ENCODE data around the gene RPL39. TPM values are rescaled to one million over a fixed set of nuclear protein-coding genes. Genes with fewer than 3 reads are reported as not detected.
"Not testable (repeated sequence)": the region's sequence is repeated elsewhere in the genome, so short reads cannot be mapped to it uniquely, and the experiment has no call there.

Gene RPL39
- polyA plus RNA-seq, 1 donor, result 4,156 TPM

DNA sequence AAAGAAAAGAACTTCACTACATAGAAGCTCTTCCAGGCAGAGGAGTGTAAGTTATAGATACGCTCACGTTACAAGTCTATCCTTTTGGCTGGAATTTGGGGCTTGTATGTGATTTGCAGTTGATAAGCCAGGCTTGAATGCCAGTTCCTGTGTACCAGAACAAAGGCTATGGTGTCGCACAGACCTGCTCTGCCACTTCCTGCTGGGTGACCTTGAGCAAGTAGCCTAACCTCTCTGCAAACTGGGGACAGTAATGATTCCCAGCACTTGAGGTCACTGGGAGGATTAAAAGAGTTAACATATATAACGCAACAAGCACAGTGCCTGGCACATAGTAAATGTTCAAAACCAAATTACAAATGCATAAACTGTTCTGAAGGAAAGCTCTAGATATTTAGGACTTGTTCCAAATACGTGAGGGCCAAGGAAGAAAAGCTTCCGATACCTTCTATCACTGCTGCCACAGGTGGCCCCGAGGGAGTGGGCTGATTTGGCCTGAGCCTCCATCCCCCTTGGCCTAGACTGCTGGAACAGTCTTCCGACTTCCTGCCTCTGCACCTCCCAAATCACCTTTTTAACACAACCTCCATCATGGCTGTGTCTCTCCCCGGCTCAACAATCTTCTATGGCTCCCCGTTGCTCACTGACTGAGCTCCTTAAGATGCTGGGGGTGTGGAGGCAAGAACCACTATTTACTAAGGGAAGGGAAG lies 34.3 kb downstream of the RPL39 start:
- Histone ChIP-seq H3K36me3 (ENCODE audit: control insufficient read depth, insufficient read depth, low read length) (no peaks in the 10 kb centered on the region), H3K4me3 (ENCODE audit: low read length) (no peak overlapping the region), H3K9me3 (ENCODE audit: control insufficient read depth, low read depth, low read length) (no peaks in the 10 kb centered on the region), H3K27me3 (ENCODE audit: control insufficient read depth, insufficient read depth, low read length) (peaks cover 7% of the 10 kb centered on the region), H3K4me1 (ENCODE audit: control insufficient read depth, insufficient read depth, low read length) (peaks cover 31% of the 10 kb centered on the region), H3K27ac (ENCODE audit: low read length) (peak overlapping the region; percentile 92)
- DNase-seq, result peak in 1 of 2 donors; percentile 5
- WGBS (ENCODE audit: insufficient coverage, low lambda C conversion rate), result no CpG with 5 or more reads among the region's 10 CpGs

GRCh38 chrX:119755981-119756533 lies 35.4 kb downstream of the RPL39 start:
- H3K27me3 ChIP-seq (ENCODE audit: control insufficient read depth, insufficient read depth, low read length), result peaks cover 7% of the 10 kb centered on the region
- H3K27ac ChIP-seq (ENCODE audit: low read length), result peak overlapping the region; percentile 92
- no peak overlapping the region for H3K4me3 ChIP-seq (ENCODE audit: low read length)
- no peaks in the 10 kb centered on the region for H3K36me3 ChIP-seq (ENCODE audit: control insufficient read depth, insufficient read depth, low read length)
- DNase-seq, result peak in 1 of 2 donors; percentile 66
- H3K4me1 ChIP-seq (ENCODE audit: control insufficient read depth, insufficient read depth, low read length), result peaks cover 31% of the 10 kb centered on the region
- WGBS (ENCODE audit: insufficient coverage, low lambda C conversion rate), result no CpG with 5 or more reads among the region's 7 CpGs
- H3K9me3 ChIP-seq (ENCODE audit: control insufficient read depth, low read depth, low read length), result no peaks in the 10 kb centered on the region

GRCh38 chrX:119753639-119754257 lies 37.7 kb downstream of the RPL39 start:
- H3K4me1 ChIP-seq (ENCODE audit: control insufficient read depth, insufficient read depth, low read length), result peaks cover 21% of the 10 kb centered on the region
- no peak overlapping the region for H3K27ac ChIP-seq (ENCODE audit: low read length)
- H3K9me3 ChIP-seq (ENCODE audit: control insufficient read depth, low read depth, low read length), result no peaks in the 10 kb centered on the region
- peak in 1 of 2 donors; percentile 24 for DNase-seq
- no peaks in the 10 kb centered on the region for H3K27me3 ChIP-seq (ENCODE audit: control insufficient read depth, insufficient read depth, low read length)
- H3K36me3 ChIP-seq (ENCODE audit: control insufficient read depth, insufficient read depth, low read length), result no peaks in the 10 kb centered on the region
- H3K4me3 ChIP-seq (ENCODE audit: low read length), result no peak overlapping the region
- WGBS (ENCODE audit: insufficient coverage, low lambda C conversion rate), result no CpG with 5 or more reads among the region's 8 CpGs

DNA sequence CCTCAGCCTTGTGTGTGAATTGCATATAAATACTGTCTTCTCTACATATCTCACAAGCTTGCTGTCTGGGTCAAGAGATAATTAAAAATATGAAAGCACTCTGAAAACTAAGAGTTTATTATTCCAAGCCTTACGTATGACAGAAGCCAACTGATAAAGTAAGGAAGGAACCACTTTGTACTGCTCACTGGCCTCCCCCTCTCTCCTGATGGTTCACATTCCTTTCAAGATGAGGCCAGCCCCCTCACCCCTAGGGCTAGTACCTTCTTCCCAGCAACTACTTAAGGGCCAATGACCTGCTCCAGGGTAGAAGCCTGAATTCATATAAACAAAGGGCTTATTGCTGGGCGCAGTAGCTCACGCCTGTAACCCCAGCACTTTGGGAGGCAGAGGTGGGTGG lies 38.4 kb downstream of the RPL39 start:
- DNase-seq, result no peak
- Histone ChIP-seq H3K4me1 (ENCODE audit: control insufficient read depth, insufficient read depth, low read length) (peaks cover 21% of the 10 kb centered on the region), H3K4me3 (ENCODE audit: low read length) (no peak overlapping the region), H3K27me3 (ENCODE audit: control insufficient read depth, insufficient read depth, low read length) (no peaks in the 10 kb centered on the region), H3K9me3 (ENCODE audit: control insufficient read depth, low read depth, low read length) (no peaks in the 10 kb centered on the region), H3K36me3 (ENCODE audit: control insufficient read depth, insufficient read depth, low read length) (no peaks in the 10 kb centered on the region), H3K27ac (ENCODE audit: low read length) (no peak overlapping the region)
- no CpG with 5 or more reads among the region's 3 CpGs for WGBS (ENCODE audit: insufficient coverage, low lambda C conversion rate)

- H3K4me1 ChIP-seq (ENCODE audit: control insufficient read depth, insufficient read depth, low read length); H3K27me3 ChIP-seq (ENCODE audit: control insufficient read depth, insufficient read depth, low read length); H3K4me3 ChIP-seq (ENCODE audit: low read length); DNase-seq; H3K9me3 ChIP-seq (ENCODE audit: control insufficient read depth, low read depth, low read length); H3K36me3 ChIP-seq (ENCODE audit: control insufficient read depth, insufficient read depth, low read length); H3K27ac ChIP-seq (ENCODE audit: low read length): not testable (repeated sequence)
- WGBS (ENCODE audit: insufficient coverage, low lambda C conversion rate), result no CpG with 5 or more reads among the region's 27 CpGs
These were observed 40.7 kb downstream of the RPL39 start for GRCh38 chrX:119750751-119751150.

- H3K36me3 ChIP-seq (ENCODE audit: control insufficient read depth, insufficient read depth, low read length); DNase-seq; H3K9me3 ChIP-seq (ENCODE audit: control insufficient read depth, low read depth, low read length); H3K4me1 ChIP-seq (ENCODE audit: control insufficient read depth, insufficient read depth, low read length); H3K27ac ChIP-seq (ENCODE audit: low read length); H3K27me3 ChIP-seq (ENCODE audit: control insufficient read depth, insufficient read depth, low read length); H3K4me3 ChIP-seq (ENCODE audit: low read length): not testable (repeated sequence)
- no CpG with 5 or more reads among the region's 9 CpGs for WGBS (ENCODE audit: insufficient coverage, low lambda C conversion rate)
These were observed 41.3 kb downstream of the RPL39 start for GRCh38 chrX:119750131-119750530.

GRCh38 chrX:119745283-119745848 lies 46.1 kb downstream of the RPL39 start:
- DNase-seq, result no peak
- H3K27ac ChIP-seq (ENCODE audit: low read length), result no peak overlapping the region
- WGBS (ENCODE audit: insufficient coverage, low lambda C conversion rate), result no CpG with 5 or more reads among the region's 4 CpGs

DNA sequence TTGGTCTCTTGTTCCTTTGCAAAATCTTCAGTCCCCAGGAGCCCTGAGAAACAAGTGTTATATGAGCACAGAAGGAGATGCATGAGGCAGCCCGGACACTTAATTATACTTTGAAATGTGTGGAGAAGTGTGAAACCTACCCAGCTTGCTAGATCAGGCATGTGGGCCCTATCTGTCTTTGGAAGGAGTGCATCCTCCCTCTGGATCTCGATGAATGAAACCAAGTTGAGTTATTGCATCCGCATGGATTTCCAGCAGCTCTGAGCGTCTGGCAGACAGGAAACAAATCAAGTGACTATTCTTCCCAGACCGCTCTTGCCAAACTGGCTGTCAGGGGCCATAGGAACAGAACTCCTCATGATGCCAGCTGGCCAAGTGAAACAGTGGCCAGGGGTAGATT lies 52.7 kb downstream of the RPL39 start:
- Histone ChIP-seq H3K4me1 (ENCODE audit: control insufficient read depth, insufficient read depth, low read length) (no peaks in the 10 kb centered on the region), H3K36me3 (ENCODE audit: control insufficient read depth, insufficient read depth, low read length) (no peaks in the 10 kb centered on the region), H3K4me3 (ENCODE audit: low read length) (no peak overlapping the region), H3K9me3 (ENCODE audit: control insufficient read depth, low read depth, low read length) (no peaks in the 10 kb centered on the region), H3K27ac (ENCODE audit: low read length) (no peak overlapping the region), H3K27me3 (ENCODE audit: control insufficient read depth, insufficient read depth, low read length) (no peaks in the 10 kb centered on the region)
- WGBS (ENCODE audit: insufficient coverage, low lambda C conversion rate), result no CpG with 5 or more reads among the region's 5 CpGs
- DNase-seq, result no peak

More at GRCh38 chrX:119745283-119745848, 46.1 kb downstream of the RPL39 start:
- no peaks in the 10 kb centered on the region for H3K4me1 ChIP-seq (ENCODE audit: control insufficient read depth, insufficient read depth, low read length)
- no peaks in the 10 kb centered on the region for H3K9me3 ChIP-seq (ENCODE audit: control insufficient read depth, low read depth, low read length)
- H3K27me3 ChIP-seq (ENCODE audit: control insufficient read depth, insufficient read depth, low read length), result no peaks in the 10 kb centered on the region
- H3K36me3 ChIP-seq (ENCODE audit: control insufficient read depth, insufficient read depth, low read length), result no peaks in the 10 kb centered on the region
- H3K4me3 ChIP-seq (ENCODE audit: low read length), result no peak overlapping the region

Other genes starting within 250 kb of the RPL39 start
- 24.5 TPM for gene STEEP1, start 226.2 kb downstream of the RPL39 start, polyA plus RNA-seq
- 61.6 TPM for gene UBE2A, start 217.1 kb downstream of the RPL39 start, polyA plus RNA-seq
- 8.5 TPM for gene NKRF, start 185.2 kb downstream of the RPL39 start, polyA plus RNA-seq
- 29.2 TPM for gene SEPTIN6, start 98.5 kb downstream of the RPL39 start, polyA plus RNA-seq
- gene SOWAHD, start 33.0 kb downstream of the RPL39 start, polyA plus RNA-seq, result 4.4 TPM
- 17.0 TPM for gene UPF3B, start 61.3 kb upstream of the RPL39 start, polyA plus RNA-seq
- 17.0 TPM for gene RNF113A, start 80.1 kb upstream of the RPL39 start, polyA plus RNA-seq
- gene NDUFA1, start 80.2 kb upstream of the RPL39 start, polyA plus RNA-seq, result 109 TPM
- 0.40 TPM for gene AKAP14, start 104.3 kb upstream of the RPL39 start, polyA plus RNA-seq
- 10.2 TPM for gene NKAP, start 152.1 kb upstream of the RPL39 start, polyA plus RNA-seq